Colonic mucosa (tissue), 4 donors: ENCODE data around the gene SLC35E1. TPM values are rescaled to one million over a fixed set of nuclear protein-coding genes. Genes with fewer than 3 reads are reported as not detected.

Experiments used
- DNase-seq: peaks from one replicate; pipeline ENCODE4 v3.0.0-alpha.2; 2020
- H3K27ac ChIP-seq: fragments of 200-600 bp; one replicate; pipeline ENCODE4 v1.8.0; 2021
- H3K27me3 ChIP-seq: fragments of 200-600 bp; one replicate; pipeline ENCODE4 v1.8.0; 2021
- H3K36me3 ChIP-seq: fragments of 200-600 bp; one replicate; pipeline ENCODE4 v1.8.0; 2021
- H3K4me1 ChIP-seq: fragments of 200-600 bp; one replicate; pipeline ENCODE4 v1.8.0; 2021; ENCODE audit warnings: mild to moderate bottlenecking
- H3K4me3 ChIP-seq: fragments of 200-600 bp; one replicate; pipeline ENCODE4 v1.8.0; 2021
- H3K9ac ChIP-seq, 2 donors: one replicate each; pipeline ENCODE4 v1.7.0; 2013; ENCODE audit warnings: control low read depth in 2 of 2, low read depth in 2 of 2, low read length in 2 of 2
- H3K9me3 ChIP-seq: fragments of 200-600 bp; one replicate; pipeline ENCODE4 v1.8.0; 2021
- CTCF ChIP-seq: fragments of 200-600 bp; IDR thresholded peaks from one replicate; pipeline ENCODE4 v1.8.0; 2022; ENCODE audit warnings: antibody characterized with exemption, mild to moderate bottlenecking
- intact Hi-C: fragments of 100-400 bp; cut with DNase I; formaldehyde crosslinking; loops from one replicate; pipeline ENCODE4 v1.14.1; 2022
- total RNA-seq, 2 donors: library from RNA; stranded (reverse); fragmentation: NEBNext Ultra II Directional in 1 of 2; extraction: Animal tissue kit (Norgen Biotek cat#: 25700) in 1 of 2; gene quantifications; one replicate each; pipeline ENCODE4 v1.2.1, GENCODE V29; 2021
- donor health status: healthy.
- donor health status: DM: no; HTN: no; CAD: no.
- donor health status: DM: no; HTN: no; CAD: no.

Gene SLC35E1
- total RNA-seq, 2 donors from 2014 or later = 44.4 to 47.7 TPM

DNA sequence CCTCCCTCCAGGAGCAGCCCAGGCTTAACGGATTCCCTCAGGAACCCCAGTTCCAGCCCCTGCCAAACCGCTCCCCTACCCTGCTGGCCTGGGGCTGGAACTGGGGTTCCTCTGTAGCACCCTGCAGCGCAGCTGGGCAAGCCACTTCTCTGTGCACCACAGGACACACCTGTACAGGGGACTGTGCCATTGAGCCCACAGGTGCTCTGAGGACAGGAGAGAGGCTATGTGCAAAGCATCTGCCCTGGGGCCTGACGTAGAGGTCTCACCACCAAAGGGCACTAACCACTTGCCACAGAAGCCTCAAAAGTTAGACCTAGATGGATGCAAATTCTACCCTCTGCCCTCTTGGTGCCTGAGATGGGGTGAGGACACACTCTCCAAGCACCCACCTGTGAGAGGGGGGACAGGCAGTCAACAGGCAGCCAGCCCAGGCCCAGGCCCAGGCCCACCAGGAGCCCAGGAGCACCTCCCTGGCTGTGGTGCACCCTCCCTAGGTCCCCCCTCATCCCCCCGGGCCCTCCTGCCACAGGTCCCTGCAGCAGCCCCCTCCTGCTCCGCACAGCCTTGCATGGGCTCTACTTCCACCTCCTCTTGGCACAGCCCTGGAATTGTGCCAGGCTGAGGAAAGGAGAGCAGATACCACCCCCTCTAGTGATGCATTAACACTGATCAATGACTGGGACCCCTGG, 27.6 kb upstream of the SLC35E1 start:
- TF ChIP-seq CTCF = no peak
- Histone ChIP-seq H3K9ac (no peak overlapping the region), H3K9me3 (no peaks in the 10 kb centered on the region), H3K27ac (no peak overlapping the region), H3K27me3 (no peaks in the 10 kb centered on the region), H3K4me1 (no peaks in the 10 kb centered on the region), H3K4me3 (no peak overlapping the region), H3K36me3 (no peaks in the 10 kb centered on the region)
- intact Hi-C loops = no loop called here
- DNase-seq = no peak

DNA sequence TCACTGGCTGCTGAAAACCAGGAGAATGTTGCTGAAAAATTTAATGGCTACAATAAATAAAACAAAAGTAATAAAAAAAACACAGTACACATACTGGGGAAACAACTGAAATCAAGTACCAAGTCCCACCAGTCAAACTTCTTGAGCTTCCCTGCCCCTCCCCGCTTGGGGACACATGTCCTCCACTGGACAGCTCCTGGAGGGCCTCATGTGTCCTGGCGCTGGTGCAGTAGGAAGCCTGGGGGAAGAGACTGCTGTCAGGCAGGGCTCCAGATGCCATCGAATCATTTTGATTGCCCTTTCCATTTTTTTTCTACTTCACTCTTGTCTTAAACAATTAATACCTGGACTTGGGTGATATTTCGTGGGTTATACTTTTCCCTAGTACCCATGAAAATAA, 26.6 kb upstream of the SLC35E1 start:
- Histone ChIP-seq H3K36me3 (no peaks in the 10 kb centered on the region), H3K4me1 (no peaks in the 10 kb centered on the region), H3K27me3 (no peaks in the 10 kb centered on the region), H3K9ac (no peak overlapping the region), H3K4me3 (no peak overlapping the region), H3K27ac (no peak overlapping the region), H3K9me3 (no peaks in the 10 kb centered on the region)
- intact Hi-C loops = no loop called here
- TF ChIP-seq CTCF = no peak
- no peak for DNase-seq

DNA sequence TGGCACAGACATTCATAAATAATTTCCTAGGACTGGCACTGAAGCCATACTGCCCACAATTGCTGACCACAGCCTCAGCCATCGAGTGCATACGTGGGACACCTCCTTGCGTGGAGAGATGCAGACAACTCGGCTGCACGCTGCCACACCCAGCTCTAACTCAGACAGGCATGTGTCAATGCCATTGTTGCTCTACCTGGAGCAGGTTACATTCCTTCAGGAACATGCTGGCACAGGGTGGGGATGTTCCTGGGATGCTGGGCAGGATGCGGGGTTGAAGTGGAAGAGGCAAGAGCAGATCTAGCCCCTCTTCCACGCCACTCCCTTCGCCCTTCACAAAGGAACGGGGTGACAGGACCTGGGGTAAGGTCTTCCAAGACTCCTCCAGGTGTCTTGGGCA, 24.2 kb upstream of the SLC35E1 start:
- DNase-seq = no peak
- H3K9me3 ChIP-seq = no peaks in the 10 kb centered on the region
- no peaks in the 10 kb centered on the region for H3K27me3 ChIP-seq
- H3K4me3 ChIP-seq = no peak overlapping the region
- H3K36me3 ChIP-seq = no peaks in the 10 kb centered on the region
- intact Hi-C loops = no loop called here
- TF ChIP-seq CTCF = no peak
- no peak overlapping the region for H3K27ac ChIP-seq
- no peak overlapping the region for H3K9ac ChIP-seq
- no peaks in the 10 kb centered on the region for H3K4me1 ChIP-seq

DNA sequence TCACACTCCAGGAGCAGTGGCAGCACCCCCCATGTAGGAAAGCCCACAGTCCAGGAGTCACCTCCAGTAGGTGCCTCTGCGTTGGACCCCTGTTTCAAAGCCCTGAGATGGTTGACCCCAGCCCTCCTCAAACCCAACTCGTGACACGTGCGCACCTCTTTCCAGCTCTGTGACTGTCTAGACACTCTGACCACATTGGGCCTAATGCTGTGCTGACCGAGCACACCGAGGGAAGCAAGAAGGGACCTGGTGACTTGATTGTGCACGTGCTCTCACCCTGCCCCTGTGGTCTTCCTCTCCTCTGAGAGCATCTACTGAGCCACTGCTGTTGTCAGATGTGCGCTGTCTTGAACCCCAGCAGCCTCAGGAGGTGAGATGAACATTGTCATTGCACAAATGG, 22.9 kb upstream of the SLC35E1 start:
- intact Hi-C loops = no loop called here
- Histone ChIP-seq H3K27ac (no peak overlapping the region), H3K4me3 (no peak overlapping the region), H3K36me3 (no peaks in the 10 kb centered on the region), H3K4me1 (peaks cover 3% of the 10 kb centered on the region), H3K9me3 (no peaks in the 10 kb centered on the region), H3K27me3 (no peaks in the 10 kb centered on the region), H3K9ac (no peak overlapping the region)
- DNase-seq = no peak
- TF ChIP-seq CTCF = no peak

GRCh38 chr19:16594681-16595091, 22.5 kb upstream of the SLC35E1 start:
- H3K27me3 ChIP-seq = no peaks in the 10 kb centered on the region

More at GRCh38 chr19:16594681-16595091, 22.5 kb upstream of the SLC35E1 start:
- Histone ChIP-seq H3K4me1 (peaks cover 4% of the 10 kb centered on the region), H3K9me3 (no peaks in the 10 kb centered on the region), H3K9ac (no peak overlapping the region), H3K4me3 (no peak overlapping the region), H3K27ac (no peak overlapping the region), H3K36me3 (no peaks in the 10 kb centered on the region)
- DNase-seq = no peak
- intact Hi-C loops = no loop called here
- TF ChIP-seq CTCF = no peak
